Neural crest cell (in vitro differentiated cells): ENCODE data around the gene AKT2. TPM values are rescaled to one million over a fixed set of nuclear protein-coding genes. Genes with fewer than 3 reads are reported as not detected.

ENCODE experiments used
- DNase-seq: peaks from one replicate; pipeline ENCODE4 v3.0.0; 2021; ENCODE audit warnings: low read depth, mixed read lengths, low spot score
- H3K27ac Mint-ChIP-seq: one replicate; pipeline ENCODE4 v1.8.0; 2021; ENCODE audit warnings: mild to moderate bottlenecking, mixed read lengths; ENCODE audit not compliant: unreplicated experiment
- H3K27me3 Mint-ChIP-seq: 2 replicates; pipeline ENCODE4 v1.8.0; 2021; ENCODE audit warnings: low read depth, mild to moderate bottlenecking, mixed read lengths
- H3K36me3 Mint-ChIP-seq: 2 replicates; pipeline ENCODE4 v1.8.0; 2021; ENCODE audit warnings: low read depth, mild to moderate bottlenecking, mixed read lengths
- H3K4me1 Mint-ChIP-seq: 2 replicates; pipeline ENCODE4 v1.8.0; 2021; ENCODE audit warnings: mixed read lengths
- H3K4me3 Mint-ChIP-seq: one replicate; pipeline ENCODE4 v1.8.0; 2021; ENCODE audit warnings: mild to moderate bottlenecking, mixed read lengths
- H3K9me3 Mint-ChIP-seq: 2 replicates; pipeline ENCODE4 v1.8.0; 2021; ENCODE audit warnings: mixed read lengths
- total RNA-seq: library from RNA; stranded (reverse); gene quantifications from 2 replicates; pipeline ENCODE4 v1.2.1, GENCODE V29; 2021
- TF ChIP-seq, protein P1 (sequence below): fragments of 200-600 bp; sonication (generic); conservative IDR thresholded peaks from 2 replicates; pipeline ENCODE4 v1.5.0; 2021; ENCODE audit warnings: antibody characterized with exemption, mild to moderate bottlenecking

AKT2 gene
- total RNA-seq, 1 donor from 2014 or later = 147 TPM

DNA sequence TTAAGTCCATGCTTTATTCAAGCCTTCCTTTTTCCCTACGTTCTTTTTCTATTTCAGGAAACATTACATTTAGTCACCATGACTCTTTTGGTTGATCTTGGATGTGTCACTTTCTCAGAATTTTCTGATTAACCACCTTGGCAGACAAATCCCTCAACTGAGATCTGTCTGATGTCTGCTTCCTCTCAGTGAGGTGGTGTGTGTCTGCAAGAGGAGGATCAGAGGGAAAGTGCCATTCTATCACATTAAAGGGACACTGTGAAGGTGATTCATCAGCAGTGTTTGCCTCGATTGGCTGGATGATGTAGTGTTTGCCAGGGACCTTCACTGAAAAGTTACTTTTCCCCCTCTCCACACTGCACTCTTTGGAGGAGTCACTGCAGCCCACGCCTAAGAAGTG, 55.7 kb downstream of the AKT2 start:
- DNase-seq = no peak
- Mint-ChIP-seq H3K4me1 (peaks cover 32% of the 10 kb centered on the region), H3K27me3 (peaks cover 32% of the 10 kb centered on the region), H3K9me3 (peaks cover 4% of the 10 kb centered on the region), H3K36me3 (no peaks in the 10 kb centered on the region), H3K4me3 (no peak overlapping the region), H3K27ac (no peak overlapping the region)
- TF ChIP-seq, protein P1, sequence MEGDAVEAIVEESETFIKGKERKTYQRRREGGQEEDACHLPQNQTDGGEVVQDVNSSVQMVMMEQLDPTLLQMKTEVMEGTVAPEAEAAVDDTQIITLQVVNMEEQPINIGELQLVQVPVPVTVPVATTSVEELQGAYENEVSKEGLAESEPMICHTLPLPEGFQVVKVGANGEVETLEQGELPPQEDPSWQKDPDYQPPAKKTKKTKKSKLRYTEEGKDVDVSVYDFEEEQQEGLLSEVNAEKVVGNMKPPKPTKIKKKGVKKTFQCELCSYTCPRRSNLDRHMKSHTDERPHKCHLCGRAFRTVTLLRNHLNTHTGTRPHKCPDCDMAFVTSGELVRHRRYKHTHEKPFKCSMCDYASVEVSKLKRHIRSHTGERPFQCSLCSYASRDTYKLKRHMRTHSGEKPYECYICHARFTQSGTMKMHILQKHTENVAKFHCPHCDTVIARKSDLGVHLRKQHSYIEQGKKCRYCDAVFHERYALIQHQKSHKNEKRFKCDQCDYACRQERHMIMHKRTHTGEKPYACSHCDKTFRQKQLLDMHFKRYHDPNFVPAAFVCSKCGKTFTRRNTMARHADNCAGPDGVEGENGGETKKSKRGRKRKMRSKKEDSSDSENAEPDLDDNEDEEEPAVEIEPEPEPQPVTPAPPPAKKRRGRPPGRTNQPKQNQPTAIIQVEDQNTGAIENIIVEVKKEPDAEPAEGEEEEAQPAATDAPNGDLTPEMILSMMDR = no peak

DNA sequence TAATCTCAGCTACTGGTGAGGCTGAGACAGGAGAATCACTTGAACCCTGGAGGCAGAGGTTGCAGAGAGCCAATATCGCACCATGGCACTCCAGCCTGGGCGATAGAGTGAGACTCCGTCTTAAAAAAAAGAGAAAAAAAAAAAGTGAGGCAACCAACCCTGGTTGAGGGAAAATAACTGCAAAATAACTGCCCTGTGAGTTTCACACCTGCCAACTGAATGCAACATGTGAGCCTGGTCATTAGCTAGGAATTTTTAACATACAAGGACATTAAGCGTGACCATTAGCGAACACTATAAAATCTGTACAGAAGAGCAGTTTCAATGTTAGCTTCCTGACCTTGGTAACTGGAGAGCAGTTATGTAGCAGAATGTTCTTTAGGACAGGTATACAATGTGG, 56.3 kb downstream of the AKT2 start:
- DNase-seq = no peak
- Mint-ChIP-seq H3K9me3 (peaks cover 4% of the 10 kb centered on the region), H3K27me3 (peaks cover 39% of the 10 kb centered on the region), H3K27ac (no peak overlapping the region), H3K4me3 (no peak overlapping the region), H3K4me1 (peaks cover 32% of the 10 kb centered on the region), H3K36me3 (no peaks in the 10 kb centered on the region)
- TF ChIP-seq, protein P1 = no peak

GRCh38 chr19:40228346-40228745, 56.8 kb downstream of the AKT2 start:
- Mint-ChIP-seq H3K9me3 (peaks cover 4% of the 10 kb centered on the region), H3K4me3 (no peak overlapping the region)
- no peak for DNase-seq

GRCh38 chr19:40225440-40226305, 59.5 kb downstream of the AKT2 start:
- H3K4me3 Mint-ChIP-seq = peak overlapping the region; percentile 11
- H3K27me3 Mint-ChIP-seq = peaks cover 65% of the 10 kb centered on the region
- peaks cover 8% of the 10 kb centered on the region for H3K9me3 Mint-ChIP-seq
- TF ChIP-seq, protein P1 = no peak
- peaks cover 3% of the 10 kb centered on the region for H3K36me3 Mint-ChIP-seq
- DNase-seq = no peak
- H3K4me1 Mint-ChIP-seq = peaks cover 18% of the 10 kb centered on the region
- no peak overlapping the region for H3K27ac Mint-ChIP-seq

More at GRCh38 chr19:40228346-40228745, 56.8 kb downstream of the AKT2 start:
- H3K4me1 Mint-ChIP-seq = peaks cover 32% of the 10 kb centered on the region
- peaks cover 44% of the 10 kb centered on the region for H3K27me3 Mint-ChIP-seq
- H3K36me3 Mint-ChIP-seq = no peaks in the 10 kb centered on the region
- TF ChIP-seq, protein P1 = no peak
- H3K27ac Mint-ChIP-seq = no peak overlapping the region

DNA sequence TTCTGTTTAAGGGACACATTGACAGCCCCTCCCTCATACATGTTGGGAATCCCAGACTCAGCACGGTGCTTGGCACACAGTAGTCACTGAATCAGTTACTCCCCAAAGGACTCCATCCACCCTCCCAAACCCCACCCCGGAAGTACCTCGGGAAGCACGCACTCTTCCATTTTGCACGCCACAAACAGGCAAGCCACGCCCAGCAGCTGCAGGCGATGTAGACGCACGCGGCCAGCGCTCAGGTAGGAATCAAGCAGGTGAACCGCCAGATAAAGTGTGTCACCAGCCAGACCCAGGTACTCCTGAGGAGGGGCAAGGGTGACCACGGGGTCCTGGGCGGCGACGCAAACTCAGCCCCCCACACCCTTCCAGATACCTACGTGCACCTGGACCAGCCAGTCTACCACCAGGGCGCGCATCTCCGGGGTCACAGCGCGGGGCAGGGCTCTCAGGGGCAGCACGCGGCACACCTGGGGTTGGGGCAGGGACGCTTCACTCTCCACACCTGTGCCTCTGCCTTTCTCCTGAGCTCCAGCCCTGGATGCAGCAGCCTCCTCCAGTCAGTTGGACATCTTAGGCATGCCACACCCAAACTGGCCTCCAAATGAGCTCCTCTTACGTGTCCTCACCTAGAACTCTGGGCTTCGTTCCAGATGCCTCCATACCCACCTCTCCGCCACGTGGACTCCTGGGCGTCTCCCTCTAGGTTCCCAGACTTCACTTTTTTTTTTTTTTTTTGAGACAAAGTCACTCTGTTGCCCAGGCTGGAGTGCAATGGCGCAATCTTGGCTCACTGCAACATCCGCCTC, 60.6 kb downstream of the AKT2 start:
- Mint-ChIP-seq H3K9me3 (peaks cover 8% of the 10 kb centered on the region), H3K27ac (no peak overlapping the region), H3K4me1 (peaks cover 18% of the 10 kb centered on the region), H3K36me3 (peaks cover 3% of the 10 kb centered on the region), H3K4me3 (no peak overlapping the region), H3K27me3 (peaks cover 76% of the 10 kb centered on the region)
- no peak for DNase-seq
- TF ChIP-seq, protein P1 = no peak
